GM19035 (cell line): ENCODE data around the gene CGB1.
A peak's percentile ranks its signal among the peaks of the same experiment; 100 is the strongest.
"Not testable (repeated sequence)": the region's sequence is repeated elsewhere in the genome, so short reads cannot be mapped to it uniquely, and the experiment has no call there.

ENCODE experiments used
- ATAC-seq: cut with Tn5 transposase; IDR thresholded peaks from one replicate; pipeline ENCODE4 v1.9.1; 2021; ENCODE audit not compliant: unreplicated experiment

Gene CGB1

GRCh38 chr19:49036815-49037214 is at the start of gene CGB1:
CGB1 (minus strand) TSS chr19:49036895; CDS start chr19:49036711, 184 bp downstream.
- not testable (repeated sequence) for ATAC-seq

GRCh38 chr19:49086296-49086695 is 49.6 kb upstream of the CGB1 start:
- no peak for ATAC-seq

GRCh38 chr19:49085868-49086232 is 49.2 kb upstream of the CGB1 start:
- no peak for ATAC-seq

GRCh38 chr19:49085020-49085867 is 48.5 kb upstream of the CGB1 start, which contains the start of gene SNRNP70:
SNRNP70 (plus strand) TSS chr19:49085451; CDS start chr19:49086415, 964 bp downstream.
- ATAC-seq: peak; percentile 94

- ATAC-seq: no peak
Measured at GRCh38 chr19:49084206-49085019, 47.7 kb upstream of the CGB1 start.

GRCh38 chr19:49081273-49081672 is 44.6 kb upstream of the CGB1 start:
- ATAC-seq: no peak

GRCh38 chr19:49080392-49080791 is 43.7 kb upstream of the CGB1 start:
- no peak for ATAC-seq

- not testable (repeated sequence) for ATAC-seq
Measured at GRCh38 chr19:49074869-49075268, 38.2 kb upstream of the CGB1 start.

- ATAC-seq: no peak
Measured at GRCh38 chr19:49073514-49074378, 37.1 kb upstream of the CGB1 start.

GRCh38 chr19:49071860-49072547 is 35.3 kb upstream of the CGB1 start:
- no peak for ATAC-seq

- ATAC-seq: no peak
Measured at GRCh38 chr19:49070416-49070815, 33.7 kb upstream of the CGB1 start.

- no peak for ATAC-seq
Measured at GRCh38 chr19:49069026-49069425, 32.3 kb upstream of the CGB1 start.

GRCh38 chr19:49067554-49067953 is 30.9 kb upstream of the CGB1 start:
- ATAC-seq: no peak

- ATAC-seq: no peak
Measured at GRCh38 chr19:49065905-49066512, 29.3 kb upstream of the CGB1 start.

- no peak for ATAC-seq
Measured at GRCh38 chr19:49064768-49065611, 28.3 kb upstream of the CGB1 start, which contains the start of gene NTF4. NTF4 (minus strand) TSS chr19:49064818; CDS start chr19:49061997, 2,821 bp downstream.

- ATAC-seq: no peak
Measured at GRCh38 chr19:49064029-49064629, 27.4 kb upstream of the CGB1 start.

- no peak for ATAC-seq
Measured at GRCh38 chr19:49061445-49061844, 24.8 kb upstream of the CGB1 start.

- ATAC-seq: no peak
Measured at GRCh38 chr19:49061000-49061399, 24.3 kb upstream of the CGB1 start.

GRCh38 chr19:49059053-49059452 is 22.4 kb upstream of the CGB1 start:
- no peak for ATAC-seq
